Endothelial cell of umbilical vein (primary cell): ENCODE data around the gene OR9A4. TPM values are rescaled to one million over a fixed set of nuclear protein-coding genes. Genes with fewer than 3 reads are reported as not detected.

Source experiments
- BruUV-seq: library from RNA; stranded (reverse); fragments of 400-500 nt; replicated peaks from 2 replicates; lab custom pipeline; 2021; lab: Mats Ljungman, UMichigan
- CTCF ChIA-PET: fragments of 300-600, 350-600 bp; sonication (Branson Sonifier 250); formaldehyde crosslinking; loops from one replicate; lab custom pipeline; 2021; ENCODE audit warnings: antibody characterized with exemption, inconsistent platforms; lab: Charles Lee
- POLR2A ChIA-PET: fragments of 300-600, 350-600 bp; sonication (Branson Sonifier 250); formaldehyde crosslinking; loops from one replicate; lab custom pipeline; 2021; ENCODE audit warnings: antibody characterized with exemption, inconsistent platforms; lab: Charles Lee
- DNase-seq: peaks from one replicate; pipeline ENCODE4 v3.0.0-alpha.2; 2011; ENCODE audit warnings: low read depth, low spot score
- FAIRE-seq: peaks from 2 replicates; lab custom pipeline; 2011; peaks lifted over from hg19 to GRCh38; lab: Jason Lieb, UNC
- H2AFZ ChIP-seq: 2 replicates; pipeline ENCODE4 v1.6.0; 2012; ENCODE audit warnings: low read depth, low read length, control low read depth, inconsistent platforms
- H3K27ac ChIP-seq: 2 replicates; pipeline ENCODE4 v1.5.1; 2011; ENCODE audit warnings: low read depth, mild to moderate bottlenecking, control low read depth, low read length, moderate library complexity; ENCODE audit not compliant: insufficient read depth
- H3K27me3 ChIP-seq, 2 experiments: 2 replicates each; pipeline versions ENCODE4 v1.6.0 to v1.6.1; 2011; ENCODE audit warnings: low read length in 2 of 2, mixed read lengths in 1 of 2; ENCODE audit not compliant: control insufficient read depth in 2 of 2, insufficient read depth in 2 of 2
- H3K36me3 ChIP-seq, 2 experiments: 2 replicates in 1 of 2; 3 replicates in 1 of 2; pipeline ENCODE4 v1.5.1; 2011; ENCODE audit warnings: low read length in 2 of 2, mild to moderate bottlenecking in 1 of 2, moderate library complexity in 1 of 2; ENCODE audit not compliant: control insufficient read depth in 2 of 2, insufficient read depth in 2 of 2; ENCODE audit errors: extremely low read depth in 1 of 2
- H3K4me1 ChIP-seq: 3 replicates; pipeline ENCODE4 v1.5.1; 2011; ENCODE audit warnings: mild to moderate bottlenecking, low read length; ENCODE audit not compliant: control insufficient read depth, insufficient read depth; ENCODE audit errors: extremely low read depth
- H3K4me2 ChIP-seq: 2 replicates; pipeline ENCODE4 v1.6.1; 2011; ENCODE audit warnings: low read length, control low read depth, mixed read lengths; ENCODE audit not compliant: insufficient read depth
- H3K4me3 ChIP-seq, 3 experiments: fragments of 200-600 bp in 1 of 3; sonication (generic), shearing (Covaris generic) in 1 of 3; replicated peaks in 1 of 3; 2 replicates each; pipeline ENCODE4 v1.5.1; 2011 to 2016; ENCODE audit warnings: control low read depth in 3 of 3, low read length in 3 of 3, mild to moderate bottlenecking in 2 of 3, inconsistent platforms in 1 of 3, low read depth in 1 of 3, moderate library complexity in 1 of 3; ENCODE audit not compliant: insufficient read depth in 1 of 3
- H3K79me2 ChIP-seq: 2 replicates; pipeline ENCODE4 v1.6.0; 2012; ENCODE audit warnings: low read length, inconsistent platforms; ENCODE audit not compliant: control insufficient read depth, insufficient read depth
- H3K9ac ChIP-seq: replicated peaks from 2 replicates; pipeline ENCODE3; 2011; ENCODE audit warnings: low read length, control low read depth; ENCODE audit not compliant: insufficient read depth; ENCODE audit errors: extremely low read depth
- H3K9me1 ChIP-seq: replicated peaks from 3 replicates; pipeline ENCODE4 v1.6.0; 2011; ENCODE audit warnings: mild to moderate bottlenecking, low read length; ENCODE audit not compliant: control insufficient read depth, insufficient read depth; ENCODE audit errors: extremely low read depth
- H3K9me3 ChIP-seq: replicated peaks from 2 replicates; pipeline ENCODE4 v1.5.1; 2012; ENCODE audit warnings: low read length, inconsistent platforms; ENCODE audit not compliant: control insufficient read depth, insufficient read depth
- H4K20me1 ChIP-seq: replicated peaks from 2 replicates; pipeline ENCODE3; 2011; ENCODE audit warnings: mild to moderate bottlenecking, low read length; ENCODE audit not compliant: control insufficient read depth, insufficient read depth; ENCODE audit errors: extremely low read depth
- EZH2 ChIP-seq: IDR thresholded peaks from 2 replicates; pipeline ENCODE4 v1.6.1; 2012; ENCODE audit warnings: borderline replicate concordance, low read depth, mild to moderate bottlenecking, moderate library complexity, low read length, inconsistent platforms; ENCODE audit not compliant: severe bottlenecking
- FOS ChIP-seq: IDR thresholded peaks from 2 replicates; pipeline ENCODE4 v1.6.1; 2011; ENCODE audit warnings: mild to moderate bottlenecking, low read length, moderate library complexity, borderline replicate concordance; ENCODE audit not compliant: insufficient read depth
- GATA2 ChIP-seq: IDR thresholded peaks from 2 replicates; pipeline ENCODE4 v1.7.0; 2011; ENCODE audit warnings: low read depth, mild to moderate bottlenecking, moderate library complexity, mixed read lengths, low read length; ENCODE audit not compliant: insufficient read length, insufficient read depth
- JUN ChIP-seq: IDR thresholded peaks from 2 replicates; pipeline ENCODE4 v1.6.1; 2011; ENCODE audit warnings: borderline replicate concordance, low read depth; ENCODE audit not compliant: insufficient read length, insufficient read depth
- MYC ChIP-seq: IDR thresholded peaks from one replicate; pipeline ENCODE4 v1.6.1; 2011; ENCODE audit warnings: mild to moderate bottlenecking, low read depth, low read length
- POLR2A ChIP-seq: IDR thresholded peaks from 2 replicates; pipeline ENCODE4 v1.6.1; 2012; ENCODE audit warnings: low read depth, mild to moderate bottlenecking, control low read depth, low read length
- POLR2AphosphoS5 ChIP-seq: IDR thresholded peaks from 2 replicates; pipeline ENCODE4 v1.6.1; 2012; ENCODE audit warnings: low read depth, mild to moderate bottlenecking, control low read depth, low read length, moderate library complexity; ENCODE audit not compliant: insufficient read depth
- dilution Hi-C: fragments of 300-500 bp; cut with MboI; formaldehyde crosslinking; loops from one replicate; pipeline ENCODE4 v1.15.0; 2019; ENCODE audit warnings: low sequenced_read_pairs; ENCODE audit not compliant: extremely low pct_ligation_motif_present
- intact Hi-C: fragments of 100-400 bp; cut with micrococcal nuclease; formaldehyde crosslinking; loops from one replicate; pipeline ENCODE4 v1.10.0; 2022
- polyA plus RNA-seq, 4 experiments: library from polyadenylated mRNA; depleted of rRNA in 3 of 4; stranded (reverse) in 3 of 4; unstranded in 1 of 4; fragments of >200 nt; gene quantifications; 2 replicates each; pipeline versions ENCODE4 v1.2.1 to v1.2.3, GENCODE V29; 2011 to 2012; ENCODE audit warnings: missing spikeins in 1 of 4
- total RNA-seq: library from RNA; stranded (reverse); gene quantifications from 2 replicates; pipeline ENCODE4 v1.2.3, GENCODE V29; 2021
- TF ChIP-seq, protein P1 (sequence below), 2 donors: IDR thresholded peaks; 1 replicate in 1 of 2; 2 replicates in 1 of 2; pipeline ENCODE4 v1.5.1; 2011; ENCODE audit warnings: low read length in 2 of 2, mild to moderate bottlenecking in 2 of 2, moderate library complexity in 2 of 2, control low read depth in 1 of 2, inconsistent platforms in 1 of 2, low read depth in 1 of 2; ENCODE audit not compliant: insufficient read depth in 1 of 2; ENCODE audit errors: extremely low read depth in 1 of 2
- TF ChIP-seq, protein P2 (sequence below): IDR thresholded peaks from 2 replicates; pipeline ENCODE4 v1.6.1; 2011; ENCODE audit not compliant: insufficient read depth, insufficient read length

OR9A4 gene
- total and polyA plus RNA-seq, 2 donors (not counting 3 experiments of a cell fraction or from before 2014, with no cell fraction given), result not detected

GRCh38 chr7:141906285-141906684 lies 9.9 kb upstream of the OR9A4 start:
- Histone ChIP-seq H3K4me3 (no peak overlapping the region), H3K9me3 (no peaks in the 10 kb centered on the region), H3K4me1 (no peaks in the 10 kb centered on the region), H4K20me1 (no peaks in the 10 kb centered on the region), H2AFZ (no peak overlapping the region), H3K27me3 (no peaks in the 10 kb centered on the region), H3K4me2 (no peak overlapping the region), H3K79me2 (no peaks in the 10 kb centered on the region), H3K27ac (no peak overlapping the region), H3K36me3 (no peaks in the 10 kb centered on the region), H3K9ac (no peak overlapping the region), H3K9me1 (no peaks in the 10 kb centered on the region)
- DNase-seq, result no peak
- TF ChIP-seq GATA2, result no peak
- no peak for TF ChIP-seq POLR2AphosphoS5
- no peak for TF ChIP-seq EZH2
- no peak for TF ChIP-seq FOS
- TF ChIP-seq, protein P1, sequence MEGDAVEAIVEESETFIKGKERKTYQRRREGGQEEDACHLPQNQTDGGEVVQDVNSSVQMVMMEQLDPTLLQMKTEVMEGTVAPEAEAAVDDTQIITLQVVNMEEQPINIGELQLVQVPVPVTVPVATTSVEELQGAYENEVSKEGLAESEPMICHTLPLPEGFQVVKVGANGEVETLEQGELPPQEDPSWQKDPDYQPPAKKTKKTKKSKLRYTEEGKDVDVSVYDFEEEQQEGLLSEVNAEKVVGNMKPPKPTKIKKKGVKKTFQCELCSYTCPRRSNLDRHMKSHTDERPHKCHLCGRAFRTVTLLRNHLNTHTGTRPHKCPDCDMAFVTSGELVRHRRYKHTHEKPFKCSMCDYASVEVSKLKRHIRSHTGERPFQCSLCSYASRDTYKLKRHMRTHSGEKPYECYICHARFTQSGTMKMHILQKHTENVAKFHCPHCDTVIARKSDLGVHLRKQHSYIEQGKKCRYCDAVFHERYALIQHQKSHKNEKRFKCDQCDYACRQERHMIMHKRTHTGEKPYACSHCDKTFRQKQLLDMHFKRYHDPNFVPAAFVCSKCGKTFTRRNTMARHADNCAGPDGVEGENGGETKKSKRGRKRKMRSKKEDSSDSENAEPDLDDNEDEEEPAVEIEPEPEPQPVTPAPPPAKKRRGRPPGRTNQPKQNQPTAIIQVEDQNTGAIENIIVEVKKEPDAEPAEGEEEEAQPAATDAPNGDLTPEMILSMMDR (IDR thresholded peaks at IDR 0.05; ENCODE audit: extremely low read depth in 1 of 2, insufficient read depth in 1 of 2, low read depth in 1 of 2, low read length in 2 of 2), result no peak
- TF ChIP-seq, protein P2, sequence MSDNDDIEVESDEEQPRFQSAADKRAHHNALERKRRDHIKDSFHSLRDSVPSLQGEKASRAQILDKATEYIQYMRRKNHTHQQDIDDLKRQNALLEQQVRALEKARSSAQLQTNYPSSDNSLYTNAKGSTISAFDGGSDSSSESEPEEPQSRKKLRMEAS, result no peak
- TF ChIP-seq MYC, result no peak
- no peak for TF ChIP-seq JUN
- TF ChIP-seq POLR2A, result no peak
- no peak for FAIRE-seq
- dilution Hi-C loops, result no loop called here
- intact Hi-C loops, result no loop called here
- CTCF ChIA-PET, result no interaction called here
- BruUV-seq, result no TSS peak
- POLR2A ChIA-PET, result no interaction called here
